Ishikawa (cell line): ENCODE results near the gene TNFSF13.

ENCODE experiments used
- CEBPB ChIP-seq: IDR thresholded peaks from 2 replicates; pipeline ENCODE4 v1.6.1; 2012
- CREB1 ChIP-seq: IDR thresholded peaks from 2 replicates; pipeline ENCODE4 v1.6.1; 2012; ENCODE audit warnings: low read depth
- EGR1 ChIP-seq: IDR thresholded peaks from 2 replicates; pipeline ENCODE4 v1.6.1; 2012
- EP300 ChIP-seq: IDR thresholded peaks from 2 replicates; pipeline ENCODE4 v1.6.1; 2012; ENCODE audit warnings: borderline replicate concordance
- FOXM1 ChIP-seq: IDR thresholded peaks from 2 replicates; pipeline ENCODE4 v1.6.1; 2012; ENCODE audit warnings: low read depth, borderline replicate concordance
- NFIC ChIP-seq: IDR thresholded peaks from 2 replicates; pipeline ENCODE4 v1.6.1; 2012
- RAD21 ChIP-seq: IDR thresholded peaks from 2 replicates; pipeline ENCODE4 v1.6.1; 2012; ENCODE audit warnings: low read depth
- TAF1 ChIP-seq: IDR thresholded peaks from 2 replicates; pipeline ENCODE4 v1.6.1; 2012; ENCODE audit warnings: low read depth, mild to moderate bottlenecking
- TCF12 ChIP-seq: IDR thresholded peaks from 2 replicates; pipeline ENCODE4 v1.6.1; 2012; ENCODE audit warnings: low read depth
- TEAD4 ChIP-seq: IDR thresholded peaks from 2 replicates; pipeline ENCODE4 v1.6.1; 2012
- YY1 ChIP-seq: IDR thresholded peaks from 2 replicates; pipeline ENCODE4 v1.6.1; 2012; ENCODE audit warnings: low read depth
- ZBTB7A ChIP-seq: IDR thresholded peaks from 2 replicates; pipeline ENCODE4 v1.6.1; 2012; ENCODE audit warnings: low read depth
- TF ChIP-seq, protein P1 (sequence below): IDR thresholded peaks from 2 replicates; pipeline ENCODE4 v1.6.1; 2012; ENCODE audit warnings: low read depth, mild to moderate bottlenecking
- TF ChIP-seq, protein P2 (sequence below): IDR thresholded peaks from 2 replicates; pipeline ENCODE4 v1.6.1; 2012
- TF ChIP-seq, protein P3 (sequence below): IDR thresholded peaks from 2 replicates; pipeline ENCODE4 v1.6.1; 2012

Gene TNFSF13

DNA sequence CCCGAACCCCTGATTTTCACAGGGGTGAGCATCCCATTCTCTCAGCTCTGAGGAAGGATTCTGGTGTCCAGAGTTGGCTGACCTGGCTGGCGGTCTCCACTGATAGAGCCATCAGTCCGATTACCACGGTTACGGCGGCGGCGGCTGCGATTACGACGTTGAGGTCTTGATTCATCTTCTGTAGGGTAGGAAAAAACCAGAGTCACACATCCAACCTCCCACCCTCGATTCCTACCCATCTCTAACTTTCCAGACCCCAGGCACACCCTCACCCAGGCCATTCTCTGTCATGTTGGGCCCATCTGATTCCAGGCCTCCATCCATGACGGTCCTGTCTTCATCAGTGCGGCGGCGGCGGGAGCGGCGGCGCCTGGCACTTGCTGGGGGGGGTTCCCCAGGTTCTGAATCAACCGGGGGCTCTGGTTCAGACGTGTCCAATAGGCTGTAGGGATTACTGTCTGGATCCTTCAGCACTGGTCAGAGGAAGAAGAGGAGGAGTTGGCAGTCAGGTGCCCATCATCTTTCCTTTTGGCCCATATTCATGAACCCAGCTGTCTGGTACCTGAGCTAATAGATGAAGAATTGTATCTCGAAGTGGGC lies 34.0 kb downstream of the TNFSF13 start:
- TF ChIP-seq, protein P1, sequence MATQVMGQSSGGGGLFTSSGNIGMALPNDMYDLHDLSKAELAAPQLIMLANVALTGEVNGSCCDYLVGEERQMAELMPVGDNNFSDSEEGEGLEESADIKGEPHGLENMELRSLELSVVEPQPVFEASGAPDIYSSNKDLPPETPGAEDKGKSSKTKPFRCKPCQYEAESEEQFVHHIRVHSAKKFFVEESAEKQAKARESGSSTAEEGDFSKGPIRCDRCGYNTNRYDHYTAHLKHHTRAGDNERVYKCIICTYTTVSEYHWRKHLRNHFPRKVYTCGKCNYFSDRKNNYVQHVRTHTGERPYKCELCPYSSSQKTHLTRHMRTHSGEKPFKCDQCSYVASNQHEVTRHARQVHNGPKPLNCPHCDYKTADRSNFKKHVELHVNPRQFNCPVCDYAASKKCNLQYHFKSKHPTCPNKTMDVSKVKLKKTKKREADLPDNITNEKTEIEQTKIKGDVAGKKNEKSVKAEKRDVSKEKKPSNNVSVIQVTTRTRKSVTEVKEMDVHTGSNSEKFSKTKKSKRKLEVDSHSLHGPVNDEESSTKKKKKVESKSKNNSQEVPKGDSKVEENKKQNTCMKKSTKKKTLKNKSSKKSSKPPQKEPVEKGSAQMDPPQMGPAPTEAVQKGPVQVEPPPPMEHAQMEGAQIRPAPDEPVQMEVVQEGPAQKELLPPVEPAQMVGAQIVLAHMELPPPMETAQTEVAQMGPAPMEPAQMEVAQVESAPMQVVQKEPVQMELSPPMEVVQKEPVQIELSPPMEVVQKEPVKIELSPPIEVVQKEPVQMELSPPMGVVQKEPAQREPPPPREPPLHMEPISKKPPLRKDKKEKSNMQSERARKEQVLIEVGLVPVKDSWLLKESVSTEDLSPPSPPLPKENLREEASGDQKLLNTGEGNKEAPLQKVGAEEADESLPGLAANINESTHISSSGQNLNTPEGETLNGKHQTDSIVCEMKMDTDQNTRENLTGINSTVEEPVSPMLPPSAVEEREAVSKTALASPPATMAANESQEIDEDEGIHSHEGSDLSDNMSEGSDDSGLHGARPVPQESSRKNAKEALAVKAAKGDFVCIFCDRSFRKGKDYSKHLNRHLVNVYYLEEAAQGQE, result no peak
- TF ChIP-seq TAF1, result no peak
- no peak for TF ChIP-seq CREB1
- TF ChIP-seq CEBPB, result no peak
- TF ChIP-seq FOXM1, result no peak
- no peak for TF ChIP-seq NFIC

GRCh38 chr17:7593296-7593695 lies 34.7 kb downstream of the TNFSF13 start:
- TF ChIP-seq TAF1 (no peak), RAD21 (no peak), NFIC (no peak), ZBTB7A (no peak), FOXM1 (no peak), TCF12 (no peak)
- TF ChIP-seq, protein P2, sequence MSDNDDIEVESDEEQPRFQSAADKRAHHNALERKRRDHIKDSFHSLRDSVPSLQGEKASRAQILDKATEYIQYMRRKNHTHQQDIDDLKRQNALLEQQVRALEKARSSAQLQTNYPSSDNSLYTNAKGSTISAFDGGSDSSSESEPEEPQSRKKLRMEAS, result no peak

GRCh38 chr17:7606280-7606679 lies 47.7 kb downstream of the TNFSF13 start:
- TF ChIP-seq CEBPB (no peak), NFIC (no peak), CREB1 (no peak), TCF12 (no peak), TAF1 (no peak), FOXM1 (no peak), YY1 (no peak), ZBTB7A (no peak), EP300 (no peak), RAD21 (no peak), TEAD4 (no peak), EGR1 (no peak)
- TF ChIP-seq, protein P3, sequence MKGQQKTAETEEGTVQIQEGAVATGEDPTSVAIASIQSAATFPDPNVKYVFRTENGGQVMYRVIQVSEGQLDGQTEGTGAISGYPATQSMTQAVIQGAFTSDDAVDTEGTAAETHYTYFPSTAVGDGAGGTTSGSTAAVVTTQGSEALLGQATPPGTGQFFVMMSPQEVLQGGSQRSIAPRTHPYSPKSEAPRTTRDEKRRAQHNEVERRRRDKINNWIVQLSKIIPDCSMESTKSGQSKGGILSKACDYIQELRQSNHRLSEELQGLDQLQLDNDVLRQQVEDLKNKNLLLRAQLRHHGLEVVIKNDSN, result no peak
- TF ChIP-seq, protein P2, result no peak
- TF ChIP-seq, protein P1, result no peak

DNA sequence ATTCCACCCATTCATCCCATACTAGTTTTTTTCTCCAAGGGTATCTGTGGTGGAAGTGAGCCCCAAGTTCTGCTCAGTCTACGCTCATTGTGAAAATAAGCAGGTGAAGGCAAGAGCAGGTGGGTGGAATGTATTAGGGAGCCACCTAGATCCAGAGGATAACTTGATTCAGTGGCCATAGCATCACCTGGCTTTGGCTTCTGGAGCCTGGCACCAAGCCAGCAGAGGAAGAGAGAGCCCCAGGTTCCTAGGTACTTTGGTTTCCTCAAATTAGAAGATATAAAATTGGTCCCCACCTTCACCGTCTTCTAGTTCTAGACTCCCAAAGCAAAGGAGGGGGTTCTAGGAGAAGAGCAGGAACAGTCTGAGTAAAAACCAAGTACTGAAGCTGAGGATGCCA lies 52.1 kb downstream of the TNFSF13 start:
- TF ChIP-seq NFIC (0 out of 2 replicates have a peak, but pooled peaks have one; percentile 26), FOXM1 (no peak)
